ENCODE data around the gene ARHGEF38.
"Not testable (repeated sequence)": the region's sequence is repeated elsewhere in the genome, so short reads cannot be mapped to it uniquely, and the experiment has no call there.

Gene ARHGEF38

DNA sequence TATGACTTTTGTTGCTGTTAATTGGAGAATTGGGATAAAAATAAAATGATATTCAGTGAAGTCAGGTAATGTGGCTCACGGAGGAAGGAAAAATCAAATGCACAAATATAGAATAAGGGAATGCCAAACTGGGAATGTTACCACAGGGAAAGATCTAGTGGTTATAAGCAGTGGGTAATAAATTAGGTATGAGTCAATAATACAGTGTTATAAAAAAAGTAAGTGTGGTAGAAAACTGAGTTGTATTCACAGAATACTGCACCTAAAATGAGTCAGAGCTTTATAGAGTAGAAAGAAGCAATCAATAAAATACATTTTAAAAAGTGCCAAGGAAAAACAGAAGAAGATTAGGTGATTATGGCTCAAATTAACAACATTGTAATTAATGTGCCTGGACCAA lies 121.6 kb downstream of the ARHGEF38 start:
- no peaks in the 10 kb centered on the region for H3K79me2 ChIP-seq (ENCODE audit: control insufficient read depth, insufficient read depth, low read length, unreplicated experiment)
- no peak overlapping the region for H3K27ac ChIP-seq (ENCODE audit: low read depth, low read length)
- H3K27me3 ChIP-seq (ENCODE audit: insufficient read depth, low read length) = no peaks in the 10 kb centered on the region
- no peak overlapping the region for H2AFZ ChIP-seq (ENCODE audit: low read length, unreplicated experiment)
- H3K4me1 ChIP-seq (ENCODE audit: control insufficient read depth, insufficient read depth, low read length, unreplicated experiment) = peaks cover 2% of the 10 kb centered on the region
- no peak overlapping the region for H3K4me3 ChIP-seq (ENCODE audit: low read depth, low read length)
- no peaks in the 10 kb centered on the region for H3K36me3 ChIP-seq (ENCODE audit: insufficient read depth, low read length)

DNA sequence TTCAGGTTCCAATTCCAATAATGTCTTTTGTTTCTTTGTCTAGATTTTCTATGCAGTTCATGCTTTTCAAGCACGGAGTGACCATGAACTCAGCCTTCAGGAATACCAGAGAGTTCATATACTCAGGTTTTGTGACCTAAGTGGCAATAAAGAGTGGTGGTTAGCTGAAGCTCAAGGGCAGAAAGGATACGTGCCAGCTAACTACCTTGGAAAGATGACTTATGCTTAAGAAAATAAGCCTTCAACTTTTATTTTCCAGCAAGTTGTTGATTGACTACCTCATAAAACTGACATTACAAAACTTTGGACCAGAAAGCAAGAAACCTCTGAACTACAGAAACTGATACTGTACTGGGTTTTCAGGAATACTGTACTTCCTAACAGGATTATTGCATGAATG lies 125.3 kb downstream of the ARHGEF38 start:
- Histone ChIP-seq H3K4me1 (ENCODE audit: control insufficient read depth, insufficient read depth, low read length, unreplicated experiment) (peaks cover 10% of the 10 kb centered on the region), H3K27ac (ENCODE audit: low read depth, low read length) (no peak overlapping the region), H3K36me3 (ENCODE audit: insufficient read depth, low read length) (peaks cover 1% of the 10 kb centered on the region; the same call in 1 of the 2 replicates), H3K4me3 (ENCODE audit: low read depth, low read length) (no peak overlapping the region), H3K79me2 (ENCODE audit: control insufficient read depth, insufficient read depth, low read length, unreplicated experiment) (no peaks in the 10 kb centered on the region), H2AFZ (ENCODE audit: low read length, unreplicated experiment) (no peak overlapping the region), H3K27me3 (ENCODE audit: insufficient read depth, low read length) (no peaks in the 10 kb centered on the region)

DNA sequence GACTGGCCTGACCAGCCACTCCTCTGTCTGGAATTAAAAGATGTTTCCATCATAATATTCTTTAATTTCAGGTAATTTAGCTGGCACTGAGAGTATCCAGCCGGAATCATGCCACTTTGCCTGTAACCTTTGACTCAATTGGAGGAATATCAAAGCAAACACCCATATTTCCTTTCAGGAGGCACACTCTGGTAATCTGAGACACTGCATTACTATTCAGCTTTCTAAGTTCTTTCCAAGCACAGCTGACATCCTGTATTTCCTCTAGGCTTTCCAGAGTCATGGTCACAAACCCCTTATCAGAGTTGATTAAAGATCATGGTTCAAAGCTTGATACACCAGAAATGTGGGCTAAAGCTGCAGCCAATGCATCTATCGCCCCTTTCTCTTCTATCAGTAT lies 126.8 kb downstream of the ARHGEF38 start:
- Histone ChIP-seq H3K27ac (ENCODE audit: low read depth, low read length) (no peak overlapping the region), H3K4me1 (ENCODE audit: control insufficient read depth, insufficient read depth, low read length, unreplicated experiment) (peaks cover 10% of the 10 kb centered on the region), H3K36me3 (ENCODE audit: insufficient read depth, low read length) (peaks cover 7% of the 10 kb centered on the region; the same call in 1 of the 2 replicates), H3K4me3 (ENCODE audit: low read depth, low read length) (no peak overlapping the region), H3K27me3 (ENCODE audit: insufficient read depth, low read length) (no peaks in the 10 kb centered on the region), H2AFZ (ENCODE audit: low read length, unreplicated experiment) (no peak overlapping the region), H3K79me2 (ENCODE audit: control insufficient read depth, insufficient read depth, low read length, unreplicated experiment) (no peaks in the 10 kb centered on the region)

DNA sequence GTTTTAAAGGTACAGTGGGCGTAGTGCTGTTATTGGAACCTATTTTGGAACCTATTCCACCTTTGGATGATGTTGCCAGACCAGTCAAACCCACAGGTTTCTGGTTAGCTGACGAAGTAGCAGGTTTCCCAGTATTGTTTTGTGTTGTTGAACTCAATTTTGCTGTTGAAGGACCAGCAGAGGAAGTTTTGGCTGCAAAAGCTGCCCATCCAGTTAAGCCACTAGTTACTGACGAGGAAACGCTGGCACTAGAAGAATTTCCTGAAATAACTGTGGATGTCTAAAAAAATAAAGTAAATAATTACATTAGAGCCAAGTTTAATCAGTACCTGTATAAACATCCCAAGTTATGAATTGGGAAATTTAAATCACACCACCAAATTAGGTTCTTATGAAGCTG lies 130.6 kb downstream of the ARHGEF38 start:
- peaks cover 7% of the 10 kb centered on the region; the same call in 1 of the 2 replicates for H3K36me3 ChIP-seq (ENCODE audit: insufficient read depth, low read length)
- H2AFZ ChIP-seq (ENCODE audit: low read length, unreplicated experiment) = no peak overlapping the region
- H3K27ac ChIP-seq (ENCODE audit: low read depth, low read length) = no peak overlapping the region
- no peaks in the 10 kb centered on the region for H3K27me3 ChIP-seq (ENCODE audit: insufficient read depth, low read length)
- no peaks in the 10 kb centered on the region for H3K79me2 ChIP-seq (ENCODE audit: control insufficient read depth, insufficient read depth, low read length, unreplicated experiment)
- no peak overlapping the region for H3K4me3 ChIP-seq (ENCODE audit: low read depth, low read length)
- peaks cover 10% of the 10 kb centered on the region for H3K4me1 ChIP-seq (ENCODE audit: control insufficient read depth, insufficient read depth, low read length, unreplicated experiment)

DNA sequence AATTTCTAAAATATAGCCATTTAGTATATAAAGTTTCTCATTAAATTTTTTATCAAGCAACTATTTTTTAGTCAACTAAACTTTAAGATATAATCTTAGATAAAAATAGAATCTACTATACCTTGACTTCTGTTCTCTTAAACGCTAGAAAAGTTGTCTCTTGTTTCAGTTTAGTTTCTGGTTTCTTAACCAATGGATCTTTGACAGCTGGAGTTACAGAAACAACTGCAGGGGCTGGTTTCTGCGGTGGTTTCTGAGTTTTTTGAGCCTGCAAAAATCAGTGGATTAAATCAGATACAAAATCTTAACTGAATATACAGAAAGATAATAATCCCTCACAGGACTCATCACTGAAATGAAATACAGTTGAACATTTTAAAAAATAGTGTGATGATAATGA lies 134.2 kb downstream of the ARHGEF38 start:
- Histone ChIP-seq H3K27ac (ENCODE audit: low read depth, low read length) (no peak overlapping the region), H3K27me3 (ENCODE audit: insufficient read depth, low read length) (no peaks in the 10 kb centered on the region), H3K4me3 (ENCODE audit: low read depth, low read length) (no peak overlapping the region), H2AFZ (ENCODE audit: low read length, unreplicated experiment) (no peak overlapping the region), H3K36me3 (ENCODE audit: insufficient read depth, low read length) (peaks cover 17% of the 10 kb centered on the region; the same call in 1 of the 2 replicates), H3K79me2 (ENCODE audit: control insufficient read depth, insufficient read depth, low read length, unreplicated experiment) (no peaks in the 10 kb centered on the region), H3K4me1 (ENCODE audit: control insufficient read depth, insufficient read depth, low read length, unreplicated experiment) (peaks cover 11% of the 10 kb centered on the region)

DNA sequence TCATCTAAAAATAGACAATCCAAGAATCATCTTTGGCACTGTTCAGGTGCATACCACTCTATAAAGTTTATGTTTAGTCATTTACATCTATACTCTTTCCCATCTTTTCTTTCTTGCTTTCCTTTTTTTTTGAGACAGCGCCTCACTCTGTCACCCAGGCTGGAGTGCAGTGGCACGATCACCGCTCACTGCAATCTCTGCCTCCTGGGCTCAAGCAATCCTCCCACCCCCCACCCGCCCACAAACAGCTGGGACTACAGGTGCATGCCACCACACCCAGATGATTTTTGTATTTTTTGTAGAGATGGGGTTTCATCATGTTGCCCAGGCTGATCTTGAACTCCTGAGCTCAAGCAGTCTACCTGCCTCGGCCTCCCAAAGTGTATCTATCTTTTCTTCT lies 142.4 kb downstream of the ARHGEF38 start:
- Histone ChIP-seq H3K36me3 (ENCODE audit: insufficient read depth, low read length) (peaks cover 10% of the 10 kb centered on the region; the same call in 1 of the 2 replicates), H3K4me1 (ENCODE audit: control insufficient read depth, insufficient read depth, low read length, unreplicated experiment) (peaks cover 11% of the 10 kb centered on the region)
- H3K4me3 ChIP-seq (ENCODE audit: low read depth, low read length); H2AFZ ChIP-seq (ENCODE audit: low read length, unreplicated experiment); H3K27ac ChIP-seq (ENCODE audit: low read depth, low read length); H3K27me3 ChIP-seq (ENCODE audit: insufficient read depth, low read length); H3K79me2 ChIP-seq (ENCODE audit: control insufficient read depth, insufficient read depth, low read length, unreplicated experiment): not testable (repeated sequence)

DNA sequence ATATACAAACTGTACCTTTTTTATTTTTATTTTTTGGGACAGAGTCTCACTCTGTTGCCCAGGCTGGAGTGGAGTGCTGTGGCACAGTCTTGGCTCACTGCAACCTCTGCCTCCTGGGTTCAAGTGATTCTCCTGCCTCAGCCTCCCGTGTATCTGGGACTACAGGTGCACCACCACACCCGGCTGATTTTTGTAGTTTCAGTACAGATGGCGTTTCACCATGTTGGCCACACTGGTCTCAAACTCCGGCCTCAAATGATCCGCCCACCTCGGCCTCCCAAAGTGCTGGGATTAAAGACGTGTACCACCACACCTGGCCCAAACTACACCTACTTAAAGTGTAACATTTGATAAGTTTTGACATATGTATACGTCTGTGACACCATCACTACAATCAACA lies 143.4 kb downstream of the ARHGEF38 start:
- H3K36me3 ChIP-seq (ENCODE audit: insufficient read depth, low read length) = peaks cover 10% of the 10 kb centered on the region; the same call in 1 of the 2 replicates
- not testable (repeated sequence) for H2AFZ ChIP-seq (ENCODE audit: low read length, unreplicated experiment); H3K79me2 ChIP-seq (ENCODE audit: control insufficient read depth, insufficient read depth, low read length, unreplicated experiment); H3K4me1 ChIP-seq (ENCODE audit: control insufficient read depth, insufficient read depth, low read length, unreplicated experiment); H3K4me3 ChIP-seq (ENCODE audit: low read depth, low read length); H3K27me3 ChIP-seq (ENCODE audit: insufficient read depth, low read length); H3K27ac ChIP-seq (ENCODE audit: low read depth, low read length)

DNA sequence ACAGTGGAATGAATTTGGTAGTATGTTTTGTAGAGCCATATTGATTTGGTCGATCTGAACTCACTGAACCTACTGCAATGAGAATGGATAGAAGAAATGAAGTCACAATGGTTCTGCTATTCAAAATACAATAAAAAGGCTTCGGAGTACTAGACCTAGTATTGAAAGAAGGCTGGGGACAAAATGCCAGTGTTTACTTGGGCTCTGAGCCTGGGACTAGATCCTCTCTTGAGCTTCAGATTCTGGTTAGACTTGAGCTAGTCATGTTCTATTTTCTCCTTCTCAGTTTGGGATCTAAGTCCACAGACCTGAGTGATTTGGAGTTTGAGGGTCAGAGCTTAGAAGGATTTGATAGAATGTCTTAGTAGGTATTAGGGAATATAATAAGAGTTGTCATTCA lies 146.2 kb downstream of the ARHGEF38 start:
- no peak overlapping the region for H3K27ac ChIP-seq (ENCODE audit: low read depth, low read length)
- H3K4me3 ChIP-seq (ENCODE audit: low read depth, low read length) = no peak overlapping the region
- H3K27me3 ChIP-seq (ENCODE audit: insufficient read depth, low read length) = no peaks in the 10 kb centered on the region
- no peak overlapping the region for H2AFZ ChIP-seq (ENCODE audit: low read length, unreplicated experiment)
- H3K36me3 ChIP-seq (ENCODE audit: insufficient read depth, low read length) = peaks cover 4% of the 10 kb centered on the region; the same call in 1 of the 2 replicates
- H3K79me2 ChIP-seq (ENCODE audit: control insufficient read depth, insufficient read depth, low read length, unreplicated experiment) = peaks cover 18% of the 10 kb centered on the region
- H3K4me1 ChIP-seq (ENCODE audit: control insufficient read depth, insufficient read depth, low read length, unreplicated experiment) = no peaks in the 10 kb centered on the region

DNA sequence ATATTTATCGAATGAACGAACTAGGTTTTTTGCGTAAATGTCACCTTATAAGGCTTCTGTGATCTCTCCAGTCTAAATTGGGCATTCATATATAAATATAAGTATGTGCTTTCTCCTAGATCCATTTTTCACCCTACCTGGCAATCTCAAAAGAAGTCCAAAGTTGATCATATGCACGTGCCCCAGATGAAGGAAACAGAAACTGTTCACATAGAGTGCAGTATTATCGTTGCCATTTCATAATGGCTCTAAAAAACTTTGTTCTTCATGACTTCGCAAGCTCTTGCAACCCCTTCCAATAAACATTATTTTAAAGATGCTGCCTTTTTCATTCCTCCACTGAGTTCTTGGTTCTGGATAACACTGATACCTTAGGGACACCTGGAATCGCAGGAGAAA lies 155.4 kb downstream of the ARHGEF38 start:
- no peaks in the 10 kb centered on the region for H3K27me3 ChIP-seq (ENCODE audit: insufficient read depth, low read length)
- peak overlapping the region; percentile 34 for H3K27ac ChIP-seq (ENCODE audit: low read depth, low read length)
- peak overlapping the region; percentile 98 for H2AFZ ChIP-seq (ENCODE audit: low read length, unreplicated experiment)
- peaks cover 37% of the 10 kb centered on the region for H3K4me1 ChIP-seq (ENCODE audit: control insufficient read depth, insufficient read depth, low read length, unreplicated experiment)
- H3K4me3 ChIP-seq (ENCODE audit: low read depth, low read length) = peak overlapping the region; percentile 97
- 0 out of 2 replicates have a peak, but pooled peaks cover 2% of the 10 kb centered on the region for H3K36me3 ChIP-seq (ENCODE audit: insufficient read depth, low read length)
- H3K79me2 ChIP-seq (ENCODE audit: control insufficient read depth, insufficient read depth, low read length, unreplicated experiment) = peaks cover 86% of the 10 kb centered on the region

DNA sequence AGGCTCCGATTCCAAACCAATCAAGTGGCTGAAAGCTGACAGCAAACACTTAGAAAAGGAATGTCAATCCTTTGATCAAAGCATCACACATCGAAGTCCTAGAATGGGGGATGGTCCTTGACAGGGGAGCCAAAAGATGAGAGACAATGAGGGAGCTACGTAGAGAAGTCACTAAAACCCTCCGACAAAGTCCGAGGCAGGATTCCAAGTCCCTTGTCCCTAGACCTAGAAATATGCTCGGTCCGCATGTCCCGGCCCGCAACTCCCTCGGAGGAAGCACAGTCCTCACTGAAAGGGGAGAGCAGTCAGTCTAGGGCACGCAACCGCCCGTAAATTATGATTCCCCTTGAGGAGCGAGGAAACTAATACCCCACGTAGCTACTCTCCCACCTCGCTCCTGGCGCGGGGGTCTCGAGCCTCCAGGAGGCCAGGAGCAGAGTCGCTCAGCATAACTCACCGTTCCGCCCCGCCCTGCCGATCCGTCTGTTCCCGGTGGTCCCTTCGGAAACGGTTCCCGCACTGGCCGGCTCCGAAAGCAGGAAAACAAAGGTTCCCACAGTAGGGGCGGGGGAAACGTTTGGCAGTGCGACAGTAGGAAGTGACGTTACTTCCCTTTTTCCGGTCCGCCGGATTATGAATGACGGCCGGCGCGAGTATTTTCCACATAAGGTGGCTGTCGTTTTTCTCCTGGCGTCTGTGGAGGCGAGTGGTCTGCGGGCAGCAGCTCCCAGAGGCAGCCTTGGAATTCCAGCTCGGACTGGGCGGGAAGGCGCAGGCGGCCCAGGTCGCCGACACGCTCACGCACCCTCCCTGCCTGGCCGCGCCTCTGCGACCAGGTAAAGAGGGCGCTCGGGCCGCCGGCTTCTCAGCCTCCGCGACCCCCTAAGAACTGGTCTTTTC lies 156.0 kb downstream of the ARHGEF38 start, which contains the start of the genes GSTCD and INTS12:
GSTCD (plus strand) TSS at position 604 of the 900 bp plus-strand sequence. CDS start 8,830 bp downstream, outside the sequence.
INTS12 (minus strand) TSS at position 509 of the 900 bp plus-strand sequence. CDS start 8,684 bp downstream, outside the sequence.
- Histone ChIP-seq H3K36me3 (ENCODE audit: insufficient read depth, low read length) (0 out of 2 replicates have a peak, but pooled peaks cover 2% of the 10 kb centered on the region), H3K4me1 (ENCODE audit: control insufficient read depth, insufficient read depth, low read length, unreplicated experiment) (peaks cover 43% of the 10 kb centered on the region), H3K27me3 (ENCODE audit: insufficient read depth, low read length) (no peaks in the 10 kb centered on the region), H2AFZ (ENCODE audit: low read length, unreplicated experiment) (peak within 1 kb of the TSS; percentile 98), H3K27ac (ENCODE audit: low read depth, low read length) (peak within 1 kb of the TSS; percentile 73), H3K4me3 (ENCODE audit: low read depth, low read length) (peak within 1 kb of the TSS; percentile 97), H3K79me2 (ENCODE audit: control insufficient read depth, insufficient read depth, low read length, unreplicated experiment) (peaks cover 86% of the 10 kb centered on the region)

DNA sequence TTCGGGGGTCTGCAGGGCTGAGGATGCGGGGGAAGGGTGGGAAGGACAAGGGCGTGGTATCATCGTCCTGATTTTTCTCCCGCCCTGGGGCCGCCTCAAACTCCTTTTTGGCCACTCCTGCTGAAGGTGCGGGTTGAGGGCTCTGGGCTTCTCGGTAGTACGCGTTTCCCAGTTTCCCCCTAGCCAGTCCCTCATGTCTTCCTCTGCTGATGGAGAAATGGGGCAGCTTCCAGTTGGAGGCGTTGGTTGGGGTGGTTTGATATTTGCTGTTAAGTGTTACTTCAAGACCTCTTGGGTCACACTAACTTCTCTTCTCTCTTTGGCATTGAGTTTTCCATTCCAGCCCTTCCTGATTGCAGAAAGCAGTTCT lies 156.6 kb downstream of the ARHGEF38 start:
- peak overlapping the region; percentile 87 for H2AFZ ChIP-seq (ENCODE audit: low read length, unreplicated experiment)
- no peaks in the 10 kb centered on the region for H3K27me3 ChIP-seq (ENCODE audit: insufficient read depth, low read length)
- peak overlapping the region; percentile 97 for H3K4me3 ChIP-seq (ENCODE audit: low read depth, low read length)
- H3K4me1 ChIP-seq (ENCODE audit: control insufficient read depth, insufficient read depth, low read length, unreplicated experiment) = peaks cover 46% of the 10 kb centered on the region
- peak overlapping the region; percentile 73 for H3K27ac ChIP-seq (ENCODE audit: low read depth, low read length)
- H3K79me2 ChIP-seq (ENCODE audit: control insufficient read depth, insufficient read depth, low read length, unreplicated experiment) = peaks cover 83% of the 10 kb centered on the region
- 0 out of 2 replicates have a peak, but pooled peaks cover 2% of the 10 kb centered on the region for H3K36me3 ChIP-seq (ENCODE audit: insufficient read depth, low read length)
